Measurements from ENCODE around the gene GLP1R.
"Not testable (repeated sequence)": the region's sequence is repeated elsewhere in the genome, so short reads cannot be mapped to it uniquely, and the experiment has no call there.

The GLP1R gene

DNA sequence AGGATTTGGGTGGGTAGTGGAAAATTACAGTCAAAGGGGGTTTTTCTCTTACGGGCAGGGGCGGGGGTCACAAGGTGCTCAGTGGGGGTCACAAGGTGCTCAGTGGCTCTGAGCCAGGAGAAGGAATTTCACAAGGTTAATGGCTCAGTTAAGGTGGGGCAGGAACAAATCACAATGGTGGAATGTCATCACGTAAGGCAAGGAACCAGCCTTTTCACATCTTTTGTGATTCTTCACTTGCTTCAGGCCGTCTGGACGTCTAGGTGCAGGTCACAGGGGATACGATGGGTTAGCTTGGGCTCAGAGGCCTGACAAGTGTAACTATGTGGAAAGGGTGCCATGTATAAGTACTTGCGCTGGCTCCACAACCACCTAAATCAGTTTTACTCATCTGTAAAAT, 87.6 kb downstream of the GLP1R start:
- not testable (repeated sequence) for DNase-seq

DNA sequence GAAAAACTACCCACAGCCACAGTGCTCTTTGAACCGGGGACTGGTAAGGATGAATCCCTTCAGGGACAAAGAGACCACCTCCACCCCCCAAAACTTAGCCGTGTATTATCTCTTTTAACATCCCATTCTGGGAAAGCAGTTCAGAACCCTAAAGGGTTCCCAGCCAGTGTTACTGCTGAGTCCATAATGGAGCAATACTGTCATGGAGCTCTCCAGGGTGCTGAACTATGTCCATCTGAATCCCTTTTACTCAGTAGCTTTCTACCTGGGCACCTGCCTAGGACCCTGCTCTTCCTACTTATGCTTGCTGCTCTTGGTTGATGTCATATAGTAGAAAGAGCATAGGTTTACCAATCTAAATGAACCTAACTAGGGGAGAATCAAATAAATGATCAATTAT, 88.7 kb downstream of the GLP1R start:
- no peak for DNase-seq
